Activated CD4-positive, alpha-beta T cell treated with anti-CD3 and anti-CD28 coated beads for 1 hour (primary cell): Measurements from ENCODE around the gene LRFN5.
"Not testable (repeated sequence)": the region's sequence is repeated elsewhere in the genome, so short reads cannot be mapped to it uniquely, and the experiment has no call there.

ENCODE experiments used
- DNase-seq: peaks from one replicate; pipeline ENCODE4 v3.0.0-alpha.2; 2020

Gene LRFN5

GRCh38 chr14:41900644-41901043 is 294.0 kb downstream of the LRFN5 start:
- no peak for DNase-seq

DNA sequence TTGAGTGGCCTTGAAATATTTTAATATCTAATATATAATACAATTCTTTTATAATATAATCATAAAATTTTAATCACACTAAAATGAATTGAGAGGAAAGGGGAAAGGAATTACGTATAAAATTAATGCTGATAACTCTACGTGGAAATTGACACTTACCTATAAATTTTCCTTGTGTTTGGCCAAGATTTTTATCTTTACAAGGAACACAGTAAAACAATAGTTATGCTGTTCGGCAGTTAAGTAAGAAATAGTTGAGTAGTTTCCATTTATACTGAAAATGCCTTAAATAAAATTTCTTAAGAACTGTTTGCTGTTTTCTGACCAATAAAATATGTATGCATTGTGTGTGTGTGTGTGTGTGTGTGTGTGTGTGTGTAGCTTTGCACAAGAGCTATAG is 294.4 kb downstream of the LRFN5 start:
- DNase-seq, result no peak

- DNase-seq, result no peak
Observed at GRCh38 chr14:41905394-41905964, 298.8 kb downstream of the LRFN5 start.

DNA sequence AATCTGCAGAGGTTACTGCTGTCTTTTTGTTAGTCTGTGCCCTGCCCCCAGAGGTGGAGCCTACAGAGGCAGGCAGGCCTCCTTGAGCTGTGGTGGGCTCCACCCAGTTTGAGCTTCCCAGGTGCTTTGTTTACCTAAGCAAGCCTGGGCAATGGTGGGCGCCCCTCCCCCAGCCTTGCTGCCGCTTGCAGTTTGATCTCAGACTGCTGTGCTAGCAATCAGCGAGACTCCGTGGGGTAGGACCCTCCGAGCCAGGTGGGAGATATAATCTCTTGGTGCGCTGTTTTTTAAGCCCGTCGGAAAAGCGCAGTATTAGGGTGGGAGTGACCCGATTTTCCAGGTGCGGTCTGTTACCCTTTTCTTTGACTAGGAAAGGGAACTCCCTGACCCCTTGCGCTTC is 304.5 kb downstream of the LRFN5 start:
- not testable (repeated sequence) for DNase-seq

DNA sequence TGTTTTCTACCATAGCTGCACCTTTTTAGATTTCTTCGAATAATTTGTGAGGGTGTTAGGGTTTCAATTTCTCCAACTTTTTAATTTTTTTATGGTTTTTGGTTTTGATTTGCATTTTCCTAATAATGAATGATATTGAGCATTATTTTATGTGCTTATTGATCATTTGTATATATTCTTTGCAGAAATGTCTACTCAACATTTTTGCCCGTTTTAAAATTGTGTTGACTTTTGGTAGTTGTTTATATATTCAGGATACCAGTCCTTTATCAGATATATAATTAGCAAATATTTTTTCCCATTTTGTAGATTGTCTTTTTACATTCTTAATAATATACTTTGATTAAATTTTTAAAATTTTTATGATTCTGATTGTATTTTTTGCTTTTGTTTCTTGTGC is 306.7 kb downstream of the LRFN5 start:
- DNase-seq, result no peak

DNA sequence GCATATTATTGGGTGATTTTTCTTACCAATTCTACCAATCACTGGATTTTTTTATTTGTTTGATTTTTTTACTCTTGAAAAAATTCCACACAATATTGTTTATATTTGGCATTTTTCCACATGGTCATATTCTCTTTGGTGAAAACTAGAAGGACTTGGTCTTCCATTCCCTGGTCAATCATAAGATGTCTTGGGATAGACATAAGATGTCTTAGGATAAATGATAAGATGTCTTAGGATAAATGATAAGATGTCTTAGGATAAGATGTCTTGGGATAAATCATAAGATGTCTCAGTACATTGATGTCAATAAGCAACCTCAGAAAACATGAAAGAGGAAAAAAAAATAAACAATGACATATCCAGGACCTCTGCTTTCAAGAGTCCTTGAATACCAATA is 309.1 kb downstream of the LRFN5 start:
- no peak for DNase-seq

DNA sequence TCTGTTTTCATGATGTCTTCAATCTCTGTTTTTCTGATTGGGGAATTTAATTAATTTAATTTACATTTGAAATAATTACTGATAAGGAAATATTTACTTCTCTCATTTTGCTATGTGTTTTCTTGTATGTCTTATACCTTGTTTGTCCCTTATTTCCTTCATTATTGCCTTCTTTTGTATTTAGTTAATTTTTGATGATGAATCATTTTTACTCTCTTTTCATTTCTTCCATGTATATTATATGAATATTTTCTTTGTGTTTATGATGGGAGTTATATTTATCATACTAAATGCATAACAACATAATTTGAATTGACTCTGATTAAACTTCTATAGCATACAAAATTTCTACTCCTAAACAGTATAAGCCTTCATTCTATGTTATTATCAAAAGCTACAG is 309.6 kb downstream of the LRFN5 start:
- DNase-seq, result no peak

DNA sequence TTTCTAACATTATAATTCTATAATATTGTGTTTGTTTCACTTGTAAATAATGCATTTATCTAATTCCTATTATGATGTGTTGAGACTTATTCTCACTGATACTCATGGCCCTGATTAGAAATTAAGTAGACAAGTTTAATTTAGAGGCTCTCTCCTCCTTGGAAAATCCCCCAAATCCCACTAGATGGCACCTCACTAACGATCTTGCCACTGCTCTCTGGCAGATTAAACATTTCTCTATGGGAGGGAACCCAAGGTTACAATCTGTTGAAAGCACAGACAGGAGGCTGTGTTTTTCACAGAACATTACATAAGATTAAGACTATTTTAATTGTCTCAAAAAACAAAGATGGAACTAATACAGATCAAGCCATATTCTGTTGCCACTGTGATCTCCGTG is 318.7 kb downstream of the LRFN5 start:
- DNase-seq, result no peak

- DNase-seq, result no peak
Observed at GRCh38 chr14:41950428-41951151, 343.9 kb downstream of the LRFN5 start.
